Common myeloid progenitor, CD34-positive (primary cell): Measurements from ENCODE around the gene TBXAS1.
A peak's percentile ranks its signal among the peaks of the same experiment; 100 is the strongest.
"Not testable (repeated sequence)": the region's sequence is repeated elsewhere in the genome, so short reads cannot be mapped to it uniquely, and the experiment has no call there.

Experiments used
- CTCF ChIA-PET: fragments of 350-600 bp; sonication (Branson Sonifier 250); formaldehyde crosslinking; loops from one replicate; lab custom pipeline; 2021; ENCODE audit warnings: antibody characterized with exemption; lab: Charles Lee
- POLR2A ChIA-PET: fragments of 350-600 bp; sonication (Branson Sonifier 250); formaldehyde crosslinking; loops from one replicate; lab custom pipeline; 2021; ENCODE audit warnings: antibody characterized with exemption; lab: Charles Lee
- DNase-seq, 3 donors: peaks; one replicate each; pipeline versions ENCODE4 v3.0.0 to v3.0.0-alpha.2; 2013
- H3K27ac ChIP-seq, 2 experiments: 1 replicate in 1 of 2; 2 replicates in 1 of 2; pipeline ENCODE4 v1.7.0; 2013; ENCODE audit warnings: inconsistent platforms in 2 of 2, low read length in 2 of 2, mild to moderate bottlenecking in 2 of 2, low read depth in 1 of 2, moderate library complexity in 1 of 2; ENCODE audit not compliant: severe bottlenecking in 2 of 2, insufficient read depth in 1 of 2, poor library complexity in 1 of 2
- H3K27me3 ChIP-seq, 5 experiments: replicated peaks in 2 of 5; 1 replicate in 3 of 5; 2 replicates in 2 of 5; pipeline versions ENCODE4 v1.6.1 to v1.7.0; 2013; ENCODE audit warnings: low read length in 4 of 5, mild to moderate bottlenecking in 2 of 5, moderate library complexity in 2 of 5, inconsistent platforms in 1 of 5; ENCODE audit not compliant: insufficient read depth in 5 of 5, control insufficient read depth in 4 of 5
- H3K36me3 ChIP-seq, 4 experiments: 1 replicate in 2 of 4; 2 replicates in 2 of 4; pipeline versions ENCODE4 v1.6.1 to v1.7.0; 2013; ENCODE audit warnings: low read length in 3 of 4, control low read depth in 1 of 4, mild to moderate bottlenecking in 1 of 4; ENCODE audit not compliant: control insufficient read depth in 4 of 4, insufficient read depth in 4 of 4
- H3K4me1 ChIP-seq, 4 experiments: 1 replicate in 3 of 4; 2 replicates in 1 of 4; pipeline versions ENCODE4 v1.6.1 to v1.7.1; 2013; ENCODE audit warnings: low read length in 3 of 4, mild to moderate bottlenecking in 3 of 4, control low read depth in 1 of 4, inconsistent platforms in 1 of 4, moderate library complexity in 1 of 4; ENCODE audit not compliant: control insufficient read depth in 4 of 4, insufficient read depth in 4 of 4; ENCODE audit errors: control extremely low read depth in 1 of 4
- H3K4me3 ChIP-seq, 7 experiments: 1 replicate in 4 of 7; 2 replicates in 3 of 7; pipeline versions ENCODE4 v1.5.1 to v1.7.0; 2013; ENCODE audit warnings: mild to moderate bottlenecking in 7 of 7, low read length in 6 of 7, moderate library complexity in 6 of 7, inconsistent platforms in 2 of 7, low read depth in 2 of 7, control low read depth in 1 of 7; ENCODE audit not compliant: insufficient read depth in 4 of 7, control insufficient read depth in 1 of 7; ENCODE audit errors: extremely low read depth in 1 of 7
- H3K9me3 ChIP-seq, 5 experiments: 1 replicate in 4 of 5; 2 replicates in 1 of 5; pipeline versions ENCODE4 v1.6.1 to v1.7.1; 2013; ENCODE audit warnings: low read length in 4 of 5, mild to moderate bottlenecking in 2 of 5, inconsistent platforms in 1 of 5, low read depth in 1 of 5, moderate library complexity in 1 of 5; ENCODE audit not compliant: control insufficient read depth in 4 of 5, insufficient read depth in 2 of 5; ENCODE audit errors: control extremely low read depth in 1 of 5
- WGBS: methylation state at CpG from one replicate; pipeline ENCODE4 v1.1.5; 2013; ENCODE audit not compliant: insufficient coverage; 5-methylcytosine and 5-hydroxymethylcytosine counted together

The TBXAS1 gene

DNA sequence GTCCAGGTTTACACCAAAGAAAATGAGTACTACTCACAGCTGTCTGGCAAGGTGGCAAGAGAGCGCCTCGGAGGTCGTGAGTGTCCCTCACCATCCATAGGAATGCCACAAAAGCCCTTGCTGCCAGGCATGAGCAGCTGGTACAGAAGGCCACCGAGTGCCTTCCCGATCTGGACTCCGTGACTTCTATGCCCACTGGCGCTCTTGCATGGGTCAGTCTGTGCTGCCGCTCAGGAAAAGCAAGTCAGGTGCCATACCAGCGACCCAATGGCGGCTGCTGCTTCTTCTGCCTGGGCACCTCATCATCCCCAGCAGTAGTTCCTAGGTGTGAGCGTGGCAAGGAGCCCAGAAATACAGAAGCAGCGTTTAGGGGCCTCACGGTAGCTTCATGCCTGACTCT, 11.7 kb downstream of the TBXAS1 start:
- WGBS, result 97% methylated on average over 12 of the region's 13 CpGs

DNA sequence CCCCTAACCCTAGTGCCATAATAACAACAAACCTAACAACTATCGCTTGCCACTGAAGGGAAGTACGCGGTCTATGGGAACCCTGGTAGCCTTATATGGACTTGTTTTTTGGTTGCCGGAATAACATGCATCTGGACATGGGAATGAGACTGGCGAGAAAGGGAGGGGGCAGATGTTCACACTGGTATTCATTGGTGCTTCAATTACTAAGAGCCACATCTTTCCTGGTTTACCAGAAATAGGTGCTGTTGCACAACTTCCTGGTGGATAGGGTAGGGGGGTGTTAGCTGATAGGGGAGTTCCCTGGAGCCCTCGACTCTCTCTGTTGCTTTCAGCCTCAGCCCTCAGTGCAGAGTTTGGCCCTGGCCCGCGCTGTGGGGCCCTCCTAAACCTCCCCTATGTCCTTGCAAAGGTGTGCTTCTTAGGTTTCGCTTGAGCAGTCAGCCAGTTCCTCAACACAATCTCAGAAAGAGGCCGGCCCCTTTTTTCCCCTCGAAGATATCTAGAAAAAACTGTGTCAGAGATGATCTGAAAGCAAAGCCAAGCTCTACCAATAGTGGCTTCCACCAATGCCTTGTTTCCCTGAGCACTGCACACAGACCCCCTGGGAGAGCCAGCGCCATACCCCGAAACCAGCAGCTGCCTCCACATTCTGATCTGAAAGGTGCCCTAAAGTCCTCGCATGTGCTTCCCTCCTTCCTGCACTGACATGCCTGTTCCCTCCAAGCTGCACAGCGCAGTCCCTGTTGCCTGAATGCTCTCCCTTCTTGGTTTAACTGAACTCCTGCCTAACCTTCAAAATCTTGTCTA, 13.5 kb downstream of the TBXAS1 start:
- H3K9me3 ChIP-seq, result peaks cover 0 to 14% (median 0%) of the 10 kb centered on the region in 5 experiments
- peak in 2 of 3 donors; percentile 29 to 34 for DNase-seq
- peaks cover 0 to 38% (median 18%) of the 10 kb centered on the region in 4 experiments for H3K36me3 ChIP-seq
- H3K4me3 ChIP-seq, result peak overlapping the region in 2 of 7 experiments; percentile 33 to 54
- peaks cover 0 to 36% (median 14%) of the 10 kb centered on the region in 4 experiments for H3K4me1 ChIP-seq
- H3K27ac ChIP-seq, result no peak overlapping the region
- H3K27me3 ChIP-seq, result no peaks in the 10 kb centered on the region
- ChIA-PET CTCF (interaction anchor here (0.8 to 1.7 kb wide), 3 partner anchors 10 to 89 kb away, joined by 3 to 9 read pairs (median 3); no protein-coding TSS in a partner anchor), POLR2A (interaction anchor here (0.7 kb wide), 1 partner anchor 65 kb away, joined by 3 read pairs; the partner anchor contains the start of gene HIPK2)
- 74% methylated on average over 10 of the region's 15 CpGs for WGBS

More for the DNA sequence above, 11.7 kb downstream of the TBXAS1 start:
- Histone ChIP-seq H3K27ac (no peak overlapping the region), H3K4me1 (peaks cover 0 to 36% (median 14%) of the 10 kb centered on the region in 4 experiments), H3K27me3 (no peaks in the 10 kb centered on the region), H3K9me3 (peaks cover 0 to 17% (median 5%) of the 10 kb centered on the region in 5 experiments), H3K36me3 (peaks cover 0 to 28% (median 16%) of the 10 kb centered on the region in 4 experiments), H3K4me3 (no peak overlapping the region)
- ChIA-PET POLR2A (no interaction called here), CTCF (interaction anchor here (1.1 to 1.5 kb wide), 2 partner anchors 15 to 54 kb away, joined by 3 to 4 read pairs; no protein-coding TSS in a partner anchor)
- DNase-seq, result no peak

GRCh38 chr7:139843211-139843537, 14.1 kb downstream of the TBXAS1 start:
- H3K27me3 ChIP-seq, DNase-seq, POLR2A ChIA-PET, H3K4me3 ChIP-seq, H3K27ac ChIP-seq: not testable (repeated sequence)
- CTCF ChIA-PET, result interaction anchor here (0.8 to 1.7 kb wide), 3 partner anchors 10 to 89 kb away, joined by 3 to 9 read pairs (median 3); no protein-coding TSS in a partner anchor
- 100% methylated on average over 2 of the region's 4 CpGs for WGBS
- H3K36me3 ChIP-seq, result peaks cover 0 to 40% (median 18%) of the 10 kb centered on the region in 4 experiments
- peaks cover 0 to 11% (median 0%) of the 10 kb centered on the region in 5 experiments for H3K9me3 ChIP-seq
- H3K4me1 ChIP-seq, result peaks cover 0 to 30% (median 12%) of the 10 kb centered on the region in 4 experiments

DNA sequence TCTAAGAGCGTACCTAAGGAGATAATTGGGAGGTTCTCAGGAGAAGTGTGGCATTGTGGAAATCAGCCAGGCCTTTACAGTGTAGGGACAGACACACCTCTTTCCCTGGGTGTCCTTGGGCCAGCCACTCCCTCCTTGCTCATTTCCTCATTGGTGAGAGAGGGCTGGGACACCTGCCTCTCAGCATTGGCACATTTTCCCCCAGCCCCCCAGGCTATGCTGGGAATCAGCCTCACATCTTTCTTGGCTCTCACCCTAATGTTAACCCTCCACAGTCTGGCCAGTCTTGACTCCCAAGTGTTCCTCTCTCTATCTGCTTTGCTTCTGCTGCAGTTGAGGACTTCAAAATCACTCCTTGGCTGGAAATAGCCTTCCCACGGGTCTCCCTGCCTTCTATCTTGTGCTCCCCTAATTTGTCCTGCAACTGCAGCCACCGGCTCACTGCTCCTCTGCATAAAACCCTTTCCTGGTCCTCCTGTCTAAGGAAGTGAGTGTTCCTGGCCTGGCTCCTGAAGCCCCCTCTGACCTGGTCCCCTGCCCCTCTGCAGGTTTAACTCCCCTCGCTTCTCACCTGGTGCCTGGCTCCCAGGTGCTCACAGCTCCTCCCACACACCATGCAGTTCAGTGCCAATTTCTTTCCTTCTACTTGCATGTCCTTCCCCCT, 15.8 kb downstream of the TBXAS1 start:
- ChIA-PET CTCF (interaction anchor here (1.5 kb wide), 1 partner anchor 9 kb away, joined by 4 read pairs; no protein-coding TSS in a partner anchor), POLR2A (no interaction called here)
- 88% methylated on average over 4 of the region's 4 CpGs for WGBS

GRCh38 chr7:139845443-139845805, 16.4 kb downstream of the TBXAS1 start:
- POLR2A ChIA-PET, result no interaction called here
- Histone ChIP-seq H3K27me3 (no peaks in the 10 kb centered on the region), H3K27ac (no peak overlapping the region), H3K4me3 (no peak overlapping the region), H3K36me3 (peaks cover 0 to 41% (median 16%) of the 10 kb centered on the region in 4 experiments), H3K4me1 (peaks cover 0 to 28% (median 12%) of the 10 kb centered on the region in 4 experiments), H3K9me3 (peaks cover 0 to 13% (median 0%) of the 10 kb centered on the region in 5 experiments)
- 100% methylated on average over 2 of the region's 4 CpGs for WGBS
- DNase-seq, result no peak
- CTCF ChIA-PET, result interaction anchor here (1.0 to 1.9 kb wide), 3 partner anchors 9 to 15 kb away, joined by 3 to 7 read pairs (median 4); no protein-coding TSS in a partner anchor

More for the DNA sequence above, 15.8 kb downstream of the TBXAS1 start:
- Histone ChIP-seq H3K9me3 (peaks cover 0 to 14% (median 0%) of the 10 kb centered on the region in 5 experiments), H3K36me3 (peaks cover 0 to 46% (median 18%) of the 10 kb centered on the region in 4 experiments), H3K27ac (no peak overlapping the region), H3K4me3 (no peak overlapping the region), H3K4me1 (peaks cover 0 to 28% (median 12%) of the 10 kb centered on the region in 4 experiments), H3K27me3 (no peaks in the 10 kb centered on the region)
- no peak for DNase-seq

- H3K4me1 ChIP-seq, result peaks cover 0 to 23% (median 12%) of the 10 kb centered on the region in 4 experiments
- POLR2A ChIA-PET, result no interaction called here
- no peak overlapping the region for H3K27ac ChIP-seq
- no peak overlapping the region for H3K4me3 ChIP-seq
- peaks cover 0 to 7% (median 0%) of the 10 kb centered on the region in 5 experiments for H3K9me3 ChIP-seq
- WGBS, result 100% methylated on average over 2 of the region's 4 CpGs
- CTCF ChIA-PET, result interaction anchor here (1.0 to 1.9 kb wide), 3 partner anchors 8 to 16 kb away, joined by 3 to 7 read pairs (median 4); no protein-coding TSS in a partner anchor
- H3K27me3 ChIP-seq, result no peaks in the 10 kb centered on the region
- DNase-seq, result no peak
- peaks cover 0 to 39% (median 10%) of the 10 kb centered on the region in 4 experiments for H3K36me3 ChIP-seq
These were observed 17.2 kb downstream of the TBXAS1 start for GRCh38 chr7:139846297-139846696.
